HG02571 (cell line): ENCODE data around the gene HLA-DQA1.
"Not testable (repeated sequence)": the region's sequence is repeated elsewhere in the genome, so short reads cannot be mapped to it uniquely, and the experiment has no call there.

ENCODE experiments used
- ATAC-seq: cut with Tn5 transposase; IDR thresholded peaks from one replicate; pipeline ENCODE4 v1.9.1; 2021; ENCODE audit warnings: mild to moderate bottlenecking, moderate library complexity; ENCODE audit not compliant: unreplicated experiment

Gene HLA-DQA1

GRCh38 chr6:32657819-32658218, 20.6 kb downstream of the HLA-DQA1 start:
- not testable (repeated sequence) for ATAC-seq

- no peak for ATAC-seq
These were observed 21.2 kb downstream of the HLA-DQA1 start for GRCh38 chr6:32658268-32658897.

- no peak for ATAC-seq
These were observed 22.8 kb downstream of the HLA-DQA1 start for GRCh38 chr6:32659856-32660595.

GRCh38 chr6:32662099-32662498, 24.9 kb downstream of the HLA-DQA1 start:
- no peak for ATAC-seq

- ATAC-seq, result no peak
These were observed 25.6 kb downstream of the HLA-DQA1 start for GRCh38 chr6:32662836-32663235.

- ATAC-seq, result no peak
These were observed 27.1 kb downstream of the HLA-DQA1 start for GRCh38 chr6:32664354-32664753.

- no peak for ATAC-seq
These were observed 27.7 kb downstream of the HLA-DQA1 start for GRCh38 chr6:32664827-32665362.

- no peak for ATAC-seq
These were observed 28.5 kb downstream of the HLA-DQA1 start for GRCh38 chr6:32665661-32666060.

- ATAC-seq, result peak; percentile 51
These were observed 29.5 kb downstream of the HLA-DQA1 start, which contains the start of gene HLA-DQB1 for GRCh38 chr6:32666420-32667300. TSS of gene HLA-DQB1 (minus strand) at chr6:32666657. CDS start at chr6:32666607, 50 bp downstream.

- ATAC-seq, result peak; percentile 54
These were observed 31.1 kb downstream of the HLA-DQA1 start for GRCh38 chr6:32668226-32668747.

- no peak for ATAC-seq
These were observed 32.0 kb downstream of the HLA-DQA1 start for GRCh38 chr6:32669240-32669639.

GRCh38 chr6:32669893-32670292, 32.7 kb downstream of the HLA-DQA1 start:
- no peak for ATAC-seq

GRCh38 chr6:32671908-32672307, 34.7 kb downstream of the HLA-DQA1 start:
- not testable (repeated sequence) for ATAC-seq

- ATAC-seq, result not testable (repeated sequence)
These were observed 36.9 kb downstream of the HLA-DQA1 start for GRCh38 chr6:32674123-32674522.

- no peak for ATAC-seq
These were observed 42.3 kb downstream of the HLA-DQA1 start for GRCh38 chr6:32679492-32679891.

- ATAC-seq, result no peak
These were observed 42.8 kb downstream of the HLA-DQA1 start for GRCh38 chr6:32680055-32680454.

GRCh38 chr6:32684246-32684645, 47.0 kb downstream of the HLA-DQA1 start:
- ATAC-seq, result no peak

- ATAC-seq, result peak; percentile 67
These were observed 48.4 kb downstream of the HLA-DQA1 start for GRCh38 chr6:32685603-32686002.

- no peak for ATAC-seq
These were observed 52.6 kb downstream of the HLA-DQA1 start for GRCh38 chr6:32689531-32690501.

- no peak for ATAC-seq
These were observed 54.8 kb downstream of the HLA-DQA1 start for GRCh38 chr6:32692019-32692418.
